ENCODE results near the gene CARD9.

- no peak for TF ChIP-seq CTCF (IDR thresholded peaks at IDR 0.05)
- no peak for TF ChIP-seq POLR2A (IDR thresholded peaks at IDR 0.05)
These were observed 18.8 kb downstream of the CARD9 start for GRCh38 chr9:136354592-136355085.

Data from esophagus squamous epithelium (tissue), 4 donors.